H9 (cell line): ENCODE measurements around the gene TNFRSF21. TPM values are rescaled to one million over a fixed set of nuclear protein-coding genes. Genes with fewer than 3 reads are reported as not detected.

Experiments
- DNase-seq: peaks from one replicate; pipeline ENCODE4 v3.0.0-alpha.2; 2017
- H2AFZ ChIP-seq: one replicate; pipeline ENCODE4 v1.6.1; 2013; ENCODE audit warnings: mild to moderate bottlenecking, low read length, control low read depth, moderate library complexity
- H2AK5ac ChIP-seq: 2 replicates; pipeline ENCODE4 v1.6.1; 2013; ENCODE audit warnings: low read length, control low read depth, mixed read lengths; ENCODE audit not compliant: insufficient read length
- H2BK120ac ChIP-seq: one replicate; pipeline ENCODE4 v1.6.1; 2013; ENCODE audit warnings: low read depth, mild to moderate bottlenecking, low read length, control low read depth, inconsistent platforms; ENCODE audit not compliant: poor library complexity, severe bottlenecking
- H2BK12ac ChIP-seq: 2 replicates; pipeline ENCODE4 v1.6.1; 2013; ENCODE audit warnings: low read length, control low read depth, mixed read lengths, low read depth; ENCODE audit not compliant: insufficient read length
- H2BK15ac ChIP-seq: 2 replicates; pipeline ENCODE4 v1.6.1; 2013; ENCODE audit warnings: low read depth, low read length, control low read depth
- H2BK20ac ChIP-seq: one replicate; pipeline ENCODE4 v1.6.1; 2013; ENCODE audit warnings: low read depth, mild to moderate bottlenecking, low read length, control low read depth, inconsistent platforms; ENCODE audit not compliant: poor library complexity, severe bottlenecking
- H2BK5ac ChIP-seq: 2 replicates; pipeline ENCODE4 v1.6.1; 2013; ENCODE audit warnings: low read length, control low read depth, mixed read lengths; ENCODE audit not compliant: insufficient read length
- H3K14ac ChIP-seq: 2 replicates; pipeline ENCODE4 v1.6.1; 2013; ENCODE audit warnings: low read length, control low read depth; ENCODE audit not compliant: insufficient read depth
- H3K18ac ChIP-seq: 2 replicates; pipeline ENCODE4 v1.6.1; 2013; ENCODE audit warnings: low read depth, mild to moderate bottlenecking, mixed read lengths, low read length, control low read depth; ENCODE audit not compliant: insufficient read length
- H3K23ac ChIP-seq: 2 replicates; pipeline ENCODE4 v1.6.1; 2013; ENCODE audit warnings: low read length, control low read depth, mixed read lengths, low read depth; ENCODE audit not compliant: insufficient read length
- H3K23me2 ChIP-seq: 2 replicates; pipeline ENCODE4 v1.6.1; 2013; ENCODE audit warnings: low read depth, mild to moderate bottlenecking, mixed read lengths, low read length, control low read depth; ENCODE audit not compliant: insufficient read length, poor library complexity, severe bottlenecking
- H3K27ac ChIP-seq: 2 replicates; pipeline ENCODE4 v1.5.1; 2013; ENCODE audit warnings: low read length, control low read depth, mixed read lengths, low read depth; ENCODE audit not compliant: insufficient read length
- H3K27me3 ChIP-seq: 2 replicates; pipeline ENCODE4 v1.6.1; 2013; ENCODE audit warnings: low read length, control low read depth, inconsistent platforms; ENCODE audit not compliant: insufficient read depth
- H3K4ac ChIP-seq: 2 replicates; pipeline ENCODE4 v1.6.1; 2013; ENCODE audit warnings: low read depth, mild to moderate bottlenecking, control low read depth, inconsistent platforms, low read length, moderate library complexity
- H3K4me1 ChIP-seq: 2 replicates; pipeline ENCODE4 v1.6.1; 2013; ENCODE audit warnings: low read length, control low read depth, inconsistent platforms; ENCODE audit not compliant: insufficient read depth
- H3K4me2 ChIP-seq: 2 replicates; pipeline ENCODE4 v1.6.1; 2013; ENCODE audit warnings: low read length, control low read depth, mixed read lengths; ENCODE audit not compliant: insufficient read length, insufficient read depth
- H3K56ac ChIP-seq: 2 replicates; pipeline ENCODE4 v1.6.1; 2013; ENCODE audit warnings: low read depth, mild to moderate bottlenecking, mixed read lengths, low read length, control low read depth; ENCODE audit not compliant: insufficient read length
- H3K79me1 ChIP-seq: 2 replicates; pipeline ENCODE4 v1.6.1; 2013; ENCODE audit warnings: low read depth, mild to moderate bottlenecking, moderate library complexity, low read length, control low read depth, inconsistent platforms; ENCODE audit not compliant: insufficient read depth, poor library complexity, severe bottlenecking
- H3K79me2 ChIP-seq: 2 replicates; pipeline ENCODE4 v1.6.1; 2013; ENCODE audit warnings: low read length, control low read depth, inconsistent platforms; ENCODE audit not compliant: insufficient read depth
- H3K9ac ChIP-seq: 2 replicates; pipeline ENCODE4 v1.6.1; 2013; ENCODE audit warnings: low read length, control low read depth, mixed read lengths; ENCODE audit not compliant: insufficient read length; ENCODE audit errors: extremely low read depth
- H3K9me3 ChIP-seq: one replicate; pipeline ENCODE4 v1.6.1; 2013; ENCODE audit warnings: low read depth, low read length, inconsistent platforms; ENCODE audit not compliant: control insufficient read depth
- H3T11ph ChIP-seq: one replicate; pipeline ENCODE4 v1.6.1; 2013; ENCODE audit warnings: mild to moderate bottlenecking, low read length, control low read depth, inconsistent platforms
- H4K20me1 ChIP-seq: one replicate; pipeline ENCODE4 v1.6.1; 2013; ENCODE audit not compliant: control insufficient read depth, insufficient read length, insufficient read depth
- H4K5ac ChIP-seq: 2 replicates; pipeline ENCODE4 v1.6.1; 2013; ENCODE audit warnings: low read depth, mild to moderate bottlenecking, mixed read lengths, low read length, control low read depth; ENCODE audit not compliant: insufficient read length
- H4K8ac ChIP-seq: replicated peaks from 2 replicates; pipeline ENCODE4 v1.6.1; 2013; ENCODE audit warnings: low read length, control low read depth, mixed read lengths, low read depth; ENCODE audit not compliant: insufficient read length
- H4K91ac ChIP-seq: 2 replicates; pipeline ENCODE4 v1.6.1; 2013; ENCODE audit warnings: low read depth, mild to moderate bottlenecking, moderate library complexity, mixed read lengths, low read length, control low read depth; ENCODE audit not compliant: insufficient read length
- H3K27ac Mint-ChIP-seq, 3 experiments: 2 replicates in 2 of 3; 3 replicates in 1 of 3; pipeline ENCODE4 v1.8.0; 2020 to 2021; ENCODE audit warnings: mixed read lengths in 3 of 3, mild to moderate bottlenecking in 1 of 3, moderate library complexity in 1 of 3
- H3K27me3 Mint-ChIP-seq: 2 replicates; pipeline ENCODE4 v1.8.0; 2021; ENCODE audit warnings: low read depth, mild to moderate bottlenecking, moderate library complexity, mixed read lengths
- H3K36me3 Mint-ChIP-seq, 3 experiments: 2 replicates in 2 of 3; 3 replicates in 1 of 3; pipeline ENCODE4 v1.8.0; 2020 to 2021; ENCODE audit warnings: low read depth in 3 of 3, mixed read lengths in 3 of 3; ENCODE audit not compliant: insufficient read depth in 1 of 3
- H3K4me1 Mint-ChIP-seq, 2 experiments: 2 replicates each; pipeline ENCODE4 v1.8.0; 2020; ENCODE audit warnings: mixed read lengths in 2 of 2
- H3K4me3 Mint-ChIP-seq, 2 experiments: 2 replicates in 1 of 2; 3 replicates in 1 of 2; pipeline ENCODE4 v1.8.0; 2020 to 2021; ENCODE audit warnings: mild to moderate bottlenecking in 2 of 2, mixed read lengths in 2 of 2, moderate library complexity in 1 of 2
- H3K9me3 Mint-ChIP-seq, 2 experiments: 2 replicates in 1 of 2; 3 replicates in 1 of 2; pipeline ENCODE4 v1.8.0; 2020; ENCODE audit warnings: mild to moderate bottlenecking in 2 of 2, mixed read lengths in 2 of 2, moderate library complexity in 1 of 2
- CTCF ChIP-seq: fragments of 200-600 bp; sonication (generic); conservative IDR thresholded peaks from 3 replicates; pipeline ENCODE4 v1.8.0; 2021; ENCODE audit warnings: antibody characterized with exemption, mild to moderate bottlenecking
- WGBS: extraction: QIAGEN DNeasy Blood & Tissue Kit; methylation state at CpG from one replicate; pipeline ENCODE4 v1.1.7; 2013; ENCODE audit warnings: missing lambda C conversion rate, low lambda C conversion rate, mixed read lengths; ENCODE audit not compliant: insufficient read length; ENCODE audit errors: extremely low coverage; 5-methylcytosine and 5-hydroxymethylcytosine counted together
- total RNA-seq: library from RNA; stranded (reverse); gene quantifications from 2 replicates; pipeline ENCODE4 v1.2.1, GENCODE V29; 2021

The TNFRSF21 gene
- total RNA-seq, 1 experiment from 2014 or later: 39.1 TPM

GRCh38 chr6:47302043-47302442 lies 7.7 kb downstream of the TNFRSF21 start:
- WGBS: no CpG with 5 or more reads among the region's 6 CpGs
- no peak overlapping the region; a peak in 1 of 7 replicates for H3K27ac Mint-ChIP-seq
- H3K27me3 ChIP-seq: no peaks in the 10 kb centered on the region

More at GRCh38 chr6:47302043-47302442, 7.7 kb downstream of the TNFRSF21 start:
- Histone ChIP-seq H3K9me3 (no peaks in the 10 kb centered on the region), H3K27ac (no peak overlapping the region), H3K14ac (no peak overlapping the region), H2AK5ac (no peak overlapping the region), H3K18ac (no peak overlapping the region), H2BK15ac (no peak overlapping the region), H3K56ac (no peak overlapping the region), H3K23ac (no peak overlapping the region), H4K91ac (no peak overlapping the region), H3K4me2 (no peak overlapping the region), H3K23me2 (no peaks in the 10 kb centered on the region), H2AFZ (no peak overlapping the region), H4K8ac (no peak overlapping the region), H3K79me1 (peaks cover 2% of the 10 kb centered on the region), H2BK20ac (no peak overlapping the region), H2BK12ac (no peak overlapping the region), H3K9ac (no peak overlapping the region), H2BK120ac (no peak overlapping the region), H3K4ac (no peak overlapping the region), H3K4me1 (peaks cover 3% of the 10 kb centered on the region; the same call in 1 of the 2 replicates), H4K20me1 (no peaks in the 10 kb centered on the region), H3K79me2 (peaks cover 57% of the 10 kb centered on the region), H3T11ph (no peak overlapping the region), H2BK5ac (no peak overlapping the region), H4K5ac (no peak overlapping the region)
- DNase-seq: no peak
- H3K4me3 Mint-ChIP-seq: no peak overlapping the region
- no peak for TF ChIP-seq CTCF
- peaks cover 34 to 41% of the 10 kb centered on the region in 2 experiments for H3K4me1 Mint-ChIP-seq
- no peaks in the 10 kb centered on the region for H3K27me3 Mint-ChIP-seq
- no peaks in the 10 kb centered on the region; a peak in 1 of 5 replicates for H3K9me3 Mint-ChIP-seq
- H3K36me3 Mint-ChIP-seq: peaks cover 1 to 4% (median 3%) of the 10 kb centered on the region in 3 experiments; a peak in 5 of 7 replicates
